OCI-M1 (cell line): ENCODE data around the gene CNNM4.

ENCODE experiments used
- DNase-seq: peaks from one replicate; lab custom pipeline; 2025; lab: John Stamatoyannopoulos, UW

Gene CNNM4

GRCh38 chr2:96759548-96759947, 1.2 kb upstream of the CNNM4 start:
- DNase-seq, result no peak

- peak; percentile 68 for DNase-seq
These were observed 507 bp downstream of the CNNM4 start for GRCh38 chr2:96760986-96761832.

GRCh38 chr2:96762529-96763311, 2.0 kb downstream of the CNNM4 start:
- DNase-seq, result peak; percentile 45

- DNase-seq, result peak; percentile 84
These were observed 3.0 kb downstream of the CNNM4 start for GRCh38 chr2:96763511-96764252.

GRCh38 chr2:96764253-96764637, 3.5 kb downstream of the CNNM4 start:
- peak; percentile 87 for DNase-seq

- DNase-seq, result no peak
These were observed 6.6 kb downstream of the CNNM4 start for GRCh38 chr2:96767135-96767871.

GRCh38 chr2:96768083-96768561, 7.4 kb downstream of the CNNM4 start:
- DNase-seq, result no peak

- DNase-seq, result no peak
These were observed 9.1 kb downstream of the CNNM4 start for GRCh38 chr2:96769814-96770213.

GRCh38 chr2:96770442-96771202, 9.9 kb downstream of the CNNM4 start:
- no peak for DNase-seq

GRCh38 chr2:96771796-96772618, 11.3 kb downstream of the CNNM4 start:
- no peak for DNase-seq

- no peak for DNase-seq
These were observed 12.4 kb downstream of the CNNM4 start for GRCh38 chr2:96772903-96773671.

- DNase-seq, result peak; percentile 88
These were observed 13.2 kb downstream of the CNNM4 start for GRCh38 chr2:96773922-96774321.

GRCh38 chr2:96775160-96775559, 14.5 kb downstream of the CNNM4 start:
- DNase-seq, result no peak

- DNase-seq, result no peak
These were observed 22.7 kb downstream of the CNNM4 start for GRCh38 chr2:96783388-96783787.

GRCh38 chr2:96787411-96787810, 26.7 kb downstream of the CNNM4 start:
- no peak for DNase-seq

GRCh38 chr2:96788442-96789244, 27.9 kb downstream of the CNNM4 start:
- DNase-seq, result no peak

GRCh38 chr2:96789245-96789617, 28.5 kb downstream of the CNNM4 start:
- no peak for DNase-seq
